Measurements from ENCODE around the gene STIM1.

The STIM1 gene

GRCh38 chr11:3916962-3917361 is 61.5 kb downstream of the STIM1 start:
- DNase-seq (ENCODE audit: extremely low spot score) = no peak

DNA sequence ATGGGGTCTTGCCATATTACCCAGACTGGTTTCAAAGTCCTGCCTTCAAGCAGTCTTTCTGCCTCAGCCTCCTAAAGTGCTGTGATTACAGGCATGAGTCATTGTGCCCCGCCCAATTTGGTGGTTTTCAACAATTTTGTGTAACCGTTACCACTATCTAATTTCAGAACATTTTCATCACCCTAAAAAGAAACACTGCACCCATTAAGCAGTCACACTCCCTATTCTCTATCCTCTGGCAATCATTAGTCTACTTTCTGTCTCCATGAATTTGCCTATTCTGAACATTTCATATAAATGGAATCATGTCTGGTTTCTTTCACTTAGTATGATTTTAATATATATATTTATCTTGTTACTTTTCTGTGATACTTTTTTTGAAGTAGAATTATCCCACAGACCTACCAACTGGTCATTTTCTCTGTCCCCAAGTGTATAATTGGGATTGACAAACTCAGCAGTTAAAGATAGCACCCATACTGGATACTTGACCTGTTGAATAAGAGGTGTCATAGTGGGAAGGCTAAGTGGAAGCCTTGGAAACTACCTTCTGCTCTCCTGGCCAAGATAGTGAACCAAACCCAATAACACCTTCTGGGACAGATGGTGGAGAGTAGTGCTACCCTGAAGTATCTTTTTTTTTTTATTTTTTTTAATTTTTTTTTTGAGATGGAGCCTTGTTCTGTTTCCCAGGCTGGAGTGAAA is 64.8 kb downstream of the STIM1 start:
- CTCF ChIA-PET = no interaction called here
- POLR2A ChIA-PET = no interaction called here
- DNase-seq (ENCODE audit: extremely low spot score) = no peak
- no peak for TF ChIP-seq CTCF (IDR thresholded peaks at IDR 0.05; ENCODE audit: control extremely low read depth, extremely low read depth, low read depth, missing control alignments)

More at GRCh38 chr11:3916962-3917361, 61.5 kb downstream of the STIM1 start:
- ChIA-PET POLR2A (no interaction called here), CTCF (interaction anchor here (1.3 to 2.5 kb wide), 3 partner anchors 9 to 62 kb away, joined by 3 to 12 read pairs (median 7); partner anchors contain the start of gene STIM1)
- TF ChIP-seq CTCF (IDR thresholded peaks at IDR 0.05; ENCODE audit: control extremely low read depth, extremely low read depth, low read depth, missing control alignments) = no peak

DNA sequence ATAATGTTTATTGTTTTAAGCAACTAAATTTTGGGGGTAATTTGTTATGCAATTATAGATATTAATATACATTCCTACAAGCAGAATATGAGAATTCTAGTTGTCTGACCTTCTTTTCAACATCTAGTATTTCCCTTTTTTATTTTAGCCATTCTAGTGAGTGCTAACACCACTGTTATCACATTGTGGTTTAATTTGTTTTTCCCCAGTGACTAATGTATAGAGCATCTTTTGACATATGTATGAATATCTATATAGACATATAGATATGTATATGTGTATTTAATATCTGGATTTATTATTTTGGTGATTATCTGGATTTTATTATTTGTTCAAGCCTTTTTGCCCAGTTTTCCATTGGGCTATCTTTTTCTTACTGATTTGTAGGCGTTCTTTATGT is 66.6 kb downstream of the STIM1 start:
- DNase-seq (ENCODE audit: extremely low spot score) = no peak
- ChIA-PET POLR2A (no interaction called here), CTCF (no interaction called here)
- no peak for TF ChIP-seq CTCF (IDR thresholded peaks at IDR 0.05; ENCODE audit: control extremely low read depth, extremely low read depth, low read depth, missing control alignments)

GRCh38 chr11:3925513-3925912 is 70.0 kb downstream of the STIM1 start:
- CTCF ChIA-PET = interaction anchor here (1.3 to 2.0 kb wide), 4 partner anchors 8 to 83 kb away, joined by 3 to 7 read pairs (median 5); partner anchors contain the start of gene STIM1
- DNase-seq (ENCODE audit: extremely low spot score) = no peak
- POLR2A ChIA-PET = no interaction called here
- TF ChIP-seq CTCF (IDR thresholded peaks at IDR 0.05; ENCODE audit: control extremely low read depth, extremely low read depth, low read depth, missing control alignments) = no peak

GRCh38 chr11:3926458-3927095 is 71.1 kb downstream of the STIM1 start:
- no peak for DNase-seq (ENCODE audit: extremely low spot score)
- TF ChIP-seq CTCF (IDR thresholded peaks at IDR 0.05; ENCODE audit: control extremely low read depth, extremely low read depth, low read depth, missing control alignments) = no peak
- ChIA-PET CTCF (interaction anchor here (0.8 to 2.0 kb wide), 13 partner anchors 9 to 82 kb away, joined by 3 to 8 read pairs (median 4); partner anchors contain the start of gene STIM1), POLR2A (interaction anchor here (0.5 kb wide), 1 partner anchor 166 kb away, joined by 5 read pairs; no protein-coding TSS in a partner anchor)

DNA sequence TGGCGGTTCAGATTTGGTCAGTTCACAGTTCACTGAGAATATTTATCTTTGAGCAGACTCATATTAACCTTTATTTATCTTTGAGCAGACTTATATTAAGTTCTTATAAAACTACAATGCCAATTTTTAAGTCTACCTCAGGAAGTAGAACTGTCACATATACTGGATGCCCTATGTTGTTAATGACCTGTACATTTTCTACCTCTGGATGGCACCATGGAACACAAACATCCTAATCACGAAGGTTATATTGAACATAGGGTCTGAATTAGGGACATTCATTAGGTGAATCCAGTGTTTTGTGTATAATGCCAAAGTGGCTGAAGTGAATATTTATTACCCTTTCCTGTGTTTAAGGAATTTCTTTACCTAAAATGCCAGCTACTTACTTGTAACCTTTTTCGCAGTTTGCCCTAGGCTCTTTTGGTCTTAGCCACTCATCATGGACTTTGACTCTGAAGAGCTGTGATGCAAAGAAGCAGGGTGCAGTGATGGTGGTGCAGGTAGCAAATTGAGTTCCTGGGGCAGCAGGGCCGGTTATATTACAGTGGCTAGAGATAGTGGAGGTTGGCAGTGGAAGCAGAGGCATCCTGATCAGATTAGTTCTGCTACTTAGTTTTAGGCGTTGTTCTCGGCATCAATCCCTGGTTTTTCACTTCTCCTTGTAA is 71.8 kb downstream of the STIM1 start:
- no peak for DNase-seq (ENCODE audit: extremely low spot score)
- no peak for TF ChIP-seq CTCF (IDR thresholded peaks at IDR 0.05; ENCODE audit: control extremely low read depth, extremely low read depth, low read depth, missing control alignments)
- POLR2A ChIA-PET = no interaction called here
- CTCF ChIA-PET = interaction anchor here (0.8 to 2.0 kb wide), 13 partner anchors 10 to 81 kb away, joined by 3 to 8 read pairs (median 4); partner anchors contain the start of gene STIM1

Measured in GM10248 (cell line).